Vagina (tissue), 2 donors: Measurements from ENCODE around the gene BLVRB.

ENCODE experiments used
- CTCF ChIP-seq, 3 experiments: fragments of 450-650 bp in 2 of 3; fragments of 200-600 bp in 1 of 3; sonication (generic) in 1 of 3; IDR thresholded peaks; one replicate each; pipeline ENCODE4 v1.5.1; 2017 to 2019; ENCODE audit warnings: antibody characterized with exemption in 3 of 3, mild to moderate bottlenecking in 2 of 3, moderate library complexity in 2 of 3
- POLR2A ChIP-seq, 2 donors: fragments of 450-650 bp; IDR thresholded peaks; one replicate each; pipeline ENCODE4 v1.6.1; 2017; ENCODE audit warnings: antibody characterized with exemption in 2 of 2, mild to moderate bottlenecking in 2 of 2, moderate library complexity in 2 of 2
- POLR2AphosphoS5 ChIP-seq, 2 donors: sonication (generic); formaldehyde crosslinking; IDR thresholded peaks; one replicate each; pipeline ENCODE4 v1.9.0; 2017; ENCODE audit warnings: antibody characterized with exemption in 2 of 2, mild to moderate bottlenecking in 2 of 2, low read depth in 1 of 2; ENCODE audit not compliant: insufficient read depth in 1 of 2

- TF ChIP-seq POLR2A (IDR thresholded peaks at IDR 0.05) = no peak
- no peak for TF ChIP-seq CTCF (IDR thresholded peaks at IDR 0.05)
- TF ChIP-seq POLR2AphosphoS5 (IDR thresholded peaks at IDR 0.05; ENCODE audit: insufficient read depth in 1 of 2, low read depth in 1 of 2) = no peak
These were observed 20.5 kb upstream of the BLVRB start for GRCh38 chr19:40486017-40486416.
